ENCODE results near the gene METTL26. TPM values are rescaled to one million over a fixed set of nuclear protein-coding genes. Genes with fewer than 3 reads are reported as not detected.
A peak's percentile ranks its signal among the peaks of the same experiment; 100 is the strongest.

METTL26 gene
- total and polyA plus RNA-seq, 10 of the 15 experiments (the other 5 are each of a cell fraction or from before 2014, with no cell fraction given): 5.4 to 163 (median 79.3) TPM

DNA sequence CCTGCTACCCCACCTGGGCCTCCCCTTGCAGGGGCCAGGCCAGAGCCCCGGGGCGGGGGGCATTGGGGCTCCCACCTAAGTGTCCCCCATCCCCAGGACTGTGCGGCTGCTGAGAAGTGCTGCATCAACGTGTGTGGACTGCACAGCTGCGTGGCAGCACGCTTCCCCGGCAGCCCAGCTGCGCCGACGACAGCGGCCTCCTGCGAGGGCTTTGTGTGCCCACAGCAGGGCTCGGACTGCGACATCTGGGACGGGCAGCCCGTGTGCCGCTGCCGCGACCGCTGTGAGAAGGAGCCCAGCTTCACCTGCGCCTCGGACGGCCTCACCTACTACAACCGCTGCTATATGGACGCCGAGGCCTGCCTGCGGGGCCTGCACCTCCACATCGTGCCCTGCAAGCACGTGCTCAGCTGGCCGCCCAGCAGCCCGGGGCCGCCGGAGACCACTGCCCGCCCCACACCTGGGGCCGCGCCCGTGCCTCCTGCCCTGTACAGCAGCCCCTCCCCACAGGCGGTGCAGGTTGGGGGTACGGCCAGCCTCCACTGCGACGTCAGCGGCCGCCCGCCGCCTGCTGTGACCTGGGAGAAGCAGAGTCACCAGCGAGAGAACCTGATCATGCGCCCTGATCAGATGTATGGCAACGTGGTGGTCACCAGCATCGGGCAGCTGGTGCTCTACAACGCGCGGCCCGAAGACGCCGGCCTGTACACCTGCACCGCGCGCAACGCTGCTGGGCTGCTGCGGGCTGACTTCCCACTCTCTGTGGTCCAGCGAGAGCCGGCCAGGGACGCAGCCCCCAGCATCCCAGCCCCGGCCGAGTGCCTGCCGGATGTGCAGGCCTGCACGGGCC lies 3.4 kb downstream of the METTL26 start:
- Histone ChIP-seq H3K36me3 (ENCODE audit: control insufficient read depth in 2 of 2, insufficient read depth in 2 of 2, low read length in 1 of 2) (peaks cover 0 to 4% of the 10 kb centered on the region in 2 experiments; a peak in 3 of 4 replicates), H3K27ac (ENCODE audit: control insufficient read depth, insufficient read depth) (no peak overlapping the region), H3K4me2 (ENCODE audit: control insufficient read depth, insufficient read depth) (no peak overlapping the region), H3K9ac (ENCODE audit: control insufficient read depth, insufficient read depth, low read length) (no peak overlapping the region), H3K4me3 (no peak overlapping the region), H4K20me1 (ENCODE audit: control insufficient read depth, insufficient read depth) (no peaks in the 10 kb centered on the region), H2AFZ (ENCODE audit: control insufficient read depth, low read depth, low read length) (no peak overlapping the region), H3K4me1 (ENCODE audit: control insufficient read depth, insufficient read depth, low read length) (peaks cover 4% of the 10 kb centered on the region), H3K9me3 (replicated peaks; ENCODE audit: control insufficient read depth, insufficient read depth, low read length) (no peaks in the 10 kb centered on the region), H3K27me3 (replicated peaks in 1 of 2; ENCODE audit: control insufficient read depth in 2 of 2, insufficient read depth in 2 of 2, low read length in 1 of 2) (no peaks in the 10 kb centered on the region), H3K79me2 (ENCODE audit: control insufficient read depth, insufficient read depth, low read length) (peaks cover 14% of the 10 kb centered on the region)
- ChIA-PET CTCF (no interaction called here), RAD21 (ENCODE audit: unreplicated experiment) (no interaction called here), POLR2A (no interaction called here), SMC1A (ENCODE audit: uncharacterized antibody, unreplicated experiment) (no interaction called here)
- no peak for ATAC-seq
- TF ChIP-seq HDAC2 (IDR thresholded peaks at IDR 0.05): no peak
- no peak for TF ChIP-seq RCOR1 (conservative IDR thresholded peaks at IDR 0.05; ENCODE audit: low read depth, low read length)
- peak; percentile 37 for TF ChIP-seq POLR2A (IDR thresholded peaks at IDR 0.05; ENCODE audit: low read depth, low read length)
- 99% methylated on average over 42 of the region's 67 CpGs for WGBS (ENCODE audit: insufficient coverage, insufficient replicate concordance, low lambda C conversion rate, missing lambda C conversion rate)
- intact Hi-C loops (cut with micrococcal nuclease; ENCODE audit: unreplicated experiment): no loop called here
- FAIRE-seq: no peak
- no peak for DNase-seq (ENCODE audit: low read depth, low spot score)
- BruUV-seq (replicated peaks): no TSS peak
- in situ Hi-C loops (cut with MboI): no loop called here

DNA sequence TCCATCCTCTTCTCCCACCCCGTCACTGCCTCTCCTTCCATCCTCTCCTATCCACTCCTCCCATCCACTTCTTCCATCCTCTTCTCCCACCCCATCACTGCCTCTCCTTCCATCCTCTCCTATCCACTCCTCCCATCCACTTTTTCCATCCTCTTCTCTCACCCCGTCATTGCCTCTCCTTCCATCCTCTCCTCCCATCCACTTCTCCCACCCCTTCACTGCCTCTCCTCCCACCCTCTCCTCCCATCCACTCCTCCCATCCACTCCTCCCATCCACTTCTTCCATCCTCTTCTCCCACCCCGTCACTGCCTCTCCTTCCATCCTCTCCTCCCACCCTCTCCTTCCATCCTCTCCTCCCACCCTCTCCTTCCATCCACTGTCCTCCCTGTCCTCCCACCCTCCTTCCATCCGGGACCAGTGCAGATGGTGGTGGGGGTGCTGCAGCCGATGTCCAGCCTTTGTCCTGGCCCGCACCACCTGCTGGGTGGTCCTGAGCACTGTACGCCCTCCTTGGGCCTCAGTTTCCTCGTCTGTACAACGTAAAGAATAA lies 4.2 kb downstream of the METTL26 start:
- 94% methylated on average over 6 of the region's 9 CpGs for WGBS (ENCODE audit: insufficient coverage, insufficient replicate concordance, low lambda C conversion rate, missing lambda C conversion rate)
- H3K9me3 ChIP-seq (replicated peaks; ENCODE audit: control insufficient read depth, insufficient read depth, low read length): no peaks in the 10 kb centered on the region
- no peak for TF ChIP-seq RB1 (IDR thresholded peaks at IDR 0.05; ENCODE audit: borderline replicate concordance)
- TF ChIP-seq POLR2AphosphoS2 (IDR thresholded peaks at IDR 0.05; ENCODE audit: low read depth, low read length): no peak
- TF ChIP-seq, protein P1, sequence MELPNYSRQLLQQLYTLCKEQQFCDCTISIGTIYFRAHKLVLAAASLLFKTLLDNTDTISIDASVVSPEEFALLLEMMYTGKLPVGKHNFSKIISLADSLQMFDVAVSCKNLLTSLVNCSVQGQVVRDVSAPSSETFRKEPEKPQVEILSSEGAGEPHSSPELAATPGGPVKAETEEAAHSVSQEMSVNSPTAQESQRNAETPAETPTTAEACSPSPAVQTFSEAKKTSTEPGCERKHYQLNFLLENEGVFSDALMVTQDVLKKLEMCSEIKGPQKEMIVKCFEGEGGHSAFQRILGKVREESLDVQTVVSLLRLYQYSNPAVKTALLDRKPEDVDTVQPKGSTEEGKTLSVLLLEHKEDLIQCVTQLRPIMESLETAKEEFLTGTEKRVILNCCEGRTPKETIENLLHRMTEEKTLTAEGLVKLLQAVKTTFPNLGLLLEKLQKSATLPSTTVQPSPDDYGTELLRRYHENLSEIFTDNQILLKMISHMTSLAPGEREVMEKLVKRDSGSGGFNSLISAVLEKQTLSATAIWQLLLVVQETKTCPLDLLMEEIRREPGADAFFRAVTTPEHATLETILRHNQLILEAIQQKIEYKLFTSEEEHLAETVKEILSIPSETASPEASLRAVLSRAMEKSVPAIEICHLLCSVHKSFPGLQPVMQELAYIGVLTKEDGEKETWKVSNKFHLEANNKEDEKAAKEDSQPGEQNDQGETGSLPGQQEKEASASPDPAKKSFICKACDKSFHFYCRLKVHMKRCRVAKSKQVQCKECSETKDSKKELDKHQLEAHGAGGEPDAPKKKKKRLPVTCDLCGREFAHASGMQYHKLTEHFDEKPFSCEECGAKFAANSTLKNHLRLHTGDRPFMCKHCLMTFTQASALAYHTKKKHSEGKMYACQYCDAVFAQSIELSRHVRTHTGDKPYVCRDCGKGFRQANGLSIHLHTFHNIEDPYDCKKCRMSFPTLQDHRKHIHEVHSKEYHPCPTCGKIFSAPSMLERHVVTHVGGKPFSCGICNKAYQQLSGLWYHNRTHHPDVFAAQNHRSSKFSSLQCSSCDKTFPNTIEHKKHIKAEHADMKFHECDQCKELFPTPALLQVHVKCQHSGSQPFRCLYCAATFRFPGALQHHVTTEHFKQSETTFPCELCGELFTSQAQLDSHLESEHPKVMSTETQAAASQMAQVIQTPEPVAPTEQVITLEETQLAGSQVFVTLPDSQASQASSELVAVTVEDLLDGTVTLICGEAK (IDR thresholded peaks at IDR 0.05; ENCODE audit: borderline replicate concordance): no peak
- no peak for TF ChIP-seq RAD51 (IDR thresholded peaks at IDR 0.05)
- no peak for TF ChIP-seq NFYB (IDR thresholded peaks at IDR 0.05; ENCODE audit: insufficient read depth, low read depth, low read length)
- no peak for TF ChIP-seq SUPT20H (IDR thresholded peaks at IDR 0.05; ENCODE audit: borderline replicate concordance, control insufficient read depth, low read depth, low read length)
- TF ChIP-seq ESRRA (IDR thresholded peaks at IDR 0.05; ENCODE audit: low read length): no peak
- TF ChIP-seq WRNIP1 (IDR thresholded peaks at IDR 0.05; ENCODE audit: borderline replicate concordance, low read depth, low read length): no peak
- TF ChIP-seq NRF1 (conservative IDR thresholded peaks at IDR 0.05; ENCODE audit: low read depth, low read length): no peak
- no peak for TF ChIP-seq STAT3 (IDR thresholded peaks at IDR 0.05; ENCODE audit: low read depth, low read length)
- no peak for FAIRE-seq
- ChIA-PET POLR2A (no interaction called here), SMC1A (ENCODE audit: uncharacterized antibody, unreplicated experiment) (no interaction called here), CTCF (no interaction called here), RAD21 (ENCODE audit: unreplicated experiment) (no interaction called here)
- no peaks in the 10 kb centered on the region; the same call in 1 of the 2 replicates for H3K4me1 ChIP-seq (ENCODE audit: control insufficient read depth, insufficient read depth, low read length)
- no peak overlapping the region for H3K4me3 ChIP-seq
- H3K27me3 ChIP-seq (replicated peaks in 1 of 2; ENCODE audit: control insufficient read depth in 2 of 2, insufficient read depth in 2 of 2, low read length in 1 of 2): no peaks in the 10 kb centered on the region
- H3K9ac ChIP-seq (ENCODE audit: control insufficient read depth, insufficient read depth, low read length): no peak overlapping the region
- BruUV-seq (replicated peaks): no TSS peak
- no peak overlapping the region for H3K27ac ChIP-seq (ENCODE audit: control insufficient read depth, insufficient read depth)
- H3K79me2 ChIP-seq (ENCODE audit: control insufficient read depth, insufficient read depth, low read length): peaks cover 14% of the 10 kb centered on the region
- peaks cover 0 to 4% of the 10 kb centered on the region in 2 experiments; a peak in 3 of 4 replicates for H3K36me3 ChIP-seq (ENCODE audit: control insufficient read depth in 2 of 2, insufficient read depth in 2 of 2, low read length in 1 of 2)
- H4K20me1 ChIP-seq (ENCODE audit: control insufficient read depth, insufficient read depth): no peaks in the 10 kb centered on the region
- H3K4me2 ChIP-seq (ENCODE audit: control insufficient read depth, insufficient read depth): no peak overlapping the region
- no peak for ATAC-seq
- intact Hi-C loops (cut with micrococcal nuclease; ENCODE audit: unreplicated experiment): no loop called here
- in situ Hi-C loops (cut with MboI): no loop called here
- no peak for DNase-seq (ENCODE audit: low read depth, low spot score)
- H2AFZ ChIP-seq (ENCODE audit: control insufficient read depth, low read depth, low read length): no peak overlapping the region

All from GM12878 (cell line).